ENCODE measurements around the gene ZYG11B. TPM values are rescaled to one million over a fixed set of nuclear protein-coding genes. Genes with fewer than 3 reads are reported as not detected.
A peak's percentile ranks its signal among the peaks of the same experiment; 100 is the strongest.

The ZYG11B gene
- 9.5 TPM for polyA plus RNA-seq (2013)

- Histone ChIP-seq H3K4me1 (ENCODE audit: control extremely low read depth in 1 of 4, control insufficient read depth in 4 of 4, insufficient read depth in 4 of 4, low read length in 3 of 4) (peaks cover 7 to 19% (median 11%) of the 10 kb centered on the region in 4 experiments), H3K27me3 (replicated peaks in 2 of 5; ENCODE audit: control insufficient read depth in 4 of 5, insufficient read depth in 5 of 5, low read length in 4 of 5) (no peaks in the 10 kb centered on the region), H3K36me3 (ENCODE audit: control insufficient read depth in 4 of 4, insufficient read depth in 4 of 4, low read length in 3 of 4) (no peaks in the 10 kb centered on the region), H3K4me3 (ENCODE audit: control insufficient read depth in 1 of 7, extremely low read depth in 1 of 7, insufficient read depth in 4 of 7, low read depth in 2 of 7, low read length in 6 of 7) (peak within 1 kb of the TSS; percentile 53 to 96 (median 80)), H3K27ac (ENCODE audit: insufficient read depth in 1 of 2, low read depth in 1 of 2, low read length in 2 of 2, poor library complexity in 1 of 2, severe bottlenecking in 2 of 2) (peak within 1 kb of the TSS; percentile 15 to 75), H3K9me3 (ENCODE audit: control extremely low read depth in 1 of 5, control insufficient read depth in 4 of 5, insufficient read depth in 2 of 5, low read depth in 1 of 5, low read length in 4 of 5) (no peaks in the 10 kb centered on the region)
- 0% methylated on average over 37 of the region's 59 CpGs for WGBS (ENCODE audit: insufficient coverage)
- ChIA-PET CTCF (interaction anchor here (1.0 kb wide), 1 partner anchor 41 kb away, joined by 3 read pairs; no protein-coding TSS in a partner anchor), POLR2A (interaction anchor here (0.5 kb wide), 1 partner anchor 12 kb away, joined by 3 read pairs; no protein-coding TSS in a partner anchor)
- DNase-seq, result peak; percentile 79 to 90 (median 90)
Measured at GRCh38 chr1:52726265-52727113, at the start of gene ZYG11B. Gene ZYG11B (plus strand): TSS chr1:52726453. CDS start chr1:52726654, 201 bp downstream.

GRCh38 chr1:52677076-52677806 is 49.0 kb upstream of the ZYG11B start:
- 91% methylated on average over 3 of the region's 6 CpGs for WGBS (ENCODE audit: insufficient coverage)
- H3K4me3 ChIP-seq (ENCODE audit: control insufficient read depth in 1 of 7, extremely low read depth in 1 of 7, insufficient read depth in 4 of 7, low read depth in 2 of 7, low read length in 6 of 7), result no peak overlapping the region
- ChIA-PET POLR2A (no interaction called here), CTCF (interaction anchor here (0.6 to 1.7 kb wide), 4 partner anchors 9 to 245 kb away, joined by 3 to 5 read pairs (median 3); no protein-coding TSS in a partner anchor)
- H3K9me3 ChIP-seq (ENCODE audit: control extremely low read depth in 1 of 5, control insufficient read depth in 4 of 5, insufficient read depth in 2 of 5, low read depth in 1 of 5, low read length in 4 of 5), result no peaks in the 10 kb centered on the region
- peak in 2 of 3 donors; percentile 15 to 19 for DNase-seq
- H3K27ac ChIP-seq (ENCODE audit: insufficient read depth in 1 of 2, low read depth in 1 of 2, low read length in 2 of 2, poor library complexity in 1 of 2, severe bottlenecking in 2 of 2), result no peak overlapping the region
- H3K27me3 ChIP-seq (replicated peaks in 2 of 5; ENCODE audit: control insufficient read depth in 4 of 5, insufficient read depth in 5 of 5, low read length in 4 of 5), result no peaks in the 10 kb centered on the region
- peaks cover 3 to 15% (median 9%) of the 10 kb centered on the region in 4 experiments for H3K4me1 ChIP-seq (ENCODE audit: control extremely low read depth in 1 of 4, control insufficient read depth in 4 of 4, insufficient read depth in 4 of 4, low read length in 3 of 4)
- no peaks in the 10 kb centered on the region for H3K36me3 ChIP-seq (ENCODE audit: control insufficient read depth in 4 of 4, insufficient read depth in 4 of 4, low read length in 3 of 4)

DNA sequence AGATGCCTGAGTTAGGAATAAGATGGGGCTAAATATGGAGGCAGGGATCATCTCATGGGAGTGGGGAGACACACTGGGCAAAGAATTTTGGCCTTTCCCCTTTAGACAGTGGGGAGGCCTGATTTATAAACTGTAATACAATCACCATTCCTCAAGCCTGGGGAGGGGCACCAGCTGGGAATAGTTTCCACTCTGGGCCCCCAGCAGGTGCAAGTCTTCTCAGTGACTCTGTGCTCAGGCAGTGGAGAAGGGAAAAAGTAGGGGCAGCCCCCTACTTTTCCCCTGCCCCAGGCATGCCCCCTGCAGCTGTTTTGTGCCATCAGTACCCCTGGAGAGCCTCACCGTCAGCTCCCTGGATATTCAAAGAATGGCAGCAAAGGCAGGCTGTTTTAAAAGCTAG is 47.2 kb upstream of the ZYG11B start:
- no peaks in the 10 kb centered on the region for H3K9me3 ChIP-seq (ENCODE audit: control extremely low read depth in 1 of 5, control insufficient read depth in 4 of 5, insufficient read depth in 2 of 5, low read depth in 1 of 5, low read length in 4 of 5)
- ChIA-PET CTCF (interaction anchor here (1.2 kb wide), 1 partner anchor 15 kb away, joined by 4 read pairs; no protein-coding TSS in a partner anchor), POLR2A (no interaction called here)
- no peak overlapping the region for H3K4me3 ChIP-seq (ENCODE audit: control insufficient read depth in 1 of 7, extremely low read depth in 1 of 7, insufficient read depth in 4 of 7, low read depth in 2 of 7, low read length in 6 of 7)
- H3K4me1 ChIP-seq (ENCODE audit: control extremely low read depth in 1 of 4, control insufficient read depth in 4 of 4, insufficient read depth in 4 of 4, low read length in 3 of 4), result peaks cover 3 to 13% (median 9%) of the 10 kb centered on the region in 4 experiments
- WGBS (ENCODE audit: insufficient coverage), result 100% methylated on average over 1 of the region's 1 CpG
- DNase-seq, result no peak
- H3K27ac ChIP-seq (ENCODE audit: insufficient read depth in 1 of 2, low read depth in 1 of 2, low read length in 2 of 2, poor library complexity in 1 of 2, severe bottlenecking in 2 of 2), result no peak overlapping the region
- no peaks in the 10 kb centered on the region for H3K36me3 ChIP-seq (ENCODE audit: control insufficient read depth in 4 of 4, insufficient read depth in 4 of 4, low read length in 3 of 4)
- no peaks in the 10 kb centered on the region for H3K27me3 ChIP-seq (replicated peaks in 2 of 5; ENCODE audit: control insufficient read depth in 4 of 5, insufficient read depth in 5 of 5, low read length in 4 of 5)

GRCh38 chr1:52679498-52679897 is 46.8 kb upstream of the ZYG11B start:
- ChIA-PET CTCF (no interaction called here), POLR2A (no interaction called here)
- Histone ChIP-seq H3K27me3 (replicated peaks in 2 of 5; ENCODE audit: control insufficient read depth in 4 of 5, insufficient read depth in 5 of 5, low read length in 4 of 5) (no peaks in the 10 kb centered on the region), H3K4me1 (ENCODE audit: control extremely low read depth in 1 of 4, control insufficient read depth in 4 of 4, insufficient read depth in 4 of 4, low read length in 3 of 4) (peaks cover 3 to 8% (median 7%) of the 10 kb centered on the region in 4 experiments), H3K9me3 (ENCODE audit: control extremely low read depth in 1 of 5, control insufficient read depth in 4 of 5, insufficient read depth in 2 of 5, low read depth in 1 of 5, low read length in 4 of 5) (no peaks in the 10 kb centered on the region), H3K27ac (ENCODE audit: insufficient read depth in 1 of 2, low read depth in 1 of 2, low read length in 2 of 2, poor library complexity in 1 of 2, severe bottlenecking in 2 of 2) (no peak overlapping the region), H3K4me3 (ENCODE audit: control insufficient read depth in 1 of 7, extremely low read depth in 1 of 7, insufficient read depth in 4 of 7, low read depth in 2 of 7, low read length in 6 of 7) (no peak overlapping the region), H3K36me3 (ENCODE audit: control insufficient read depth in 4 of 4, insufficient read depth in 4 of 4, low read length in 3 of 4) (no peaks in the 10 kb centered on the region)
- WGBS (ENCODE audit: insufficient coverage), result 100% methylated on average over 1 of the region's 5 CpGs
- DNase-seq, result no peak

GRCh38 chr1:52680353-52680752 is 45.9 kb upstream of the ZYG11B start:
- ChIA-PET POLR2A (no interaction called here), CTCF (no interaction called here)
- H3K9me3 ChIP-seq (ENCODE audit: control extremely low read depth in 1 of 5, control insufficient read depth in 4 of 5, insufficient read depth in 2 of 5, low read depth in 1 of 5, low read length in 4 of 5), result no peaks in the 10 kb centered on the region
- H3K4me3 ChIP-seq (ENCODE audit: control insufficient read depth in 1 of 7, extremely low read depth in 1 of 7, insufficient read depth in 4 of 7, low read depth in 2 of 7, low read length in 6 of 7), result no peak overlapping the region
- WGBS (ENCODE audit: insufficient coverage), result 97% methylated on average over 3 of the region's 3 CpGs
- H3K27ac ChIP-seq (ENCODE audit: insufficient read depth in 1 of 2, low read depth in 1 of 2, low read length in 2 of 2, poor library complexity in 1 of 2, severe bottlenecking in 2 of 2), result no peak overlapping the region
- peaks cover 0 to 7% (median 2%) of the 10 kb centered on the region in 4 experiments for H3K36me3 ChIP-seq (ENCODE audit: control insufficient read depth in 4 of 4, insufficient read depth in 4 of 4, low read length in 3 of 4)
- no peak for DNase-seq
- H3K27me3 ChIP-seq (replicated peaks in 2 of 5; ENCODE audit: control insufficient read depth in 4 of 5, insufficient read depth in 5 of 5, low read length in 4 of 5), result no peaks in the 10 kb centered on the region
- no peaks in the 10 kb centered on the region for H3K4me1 ChIP-seq (ENCODE audit: control extremely low read depth in 1 of 4, control insufficient read depth in 4 of 4, insufficient read depth in 4 of 4, low read length in 3 of 4)

GRCh38 chr1:52681136-52681535 is 45.1 kb upstream of the ZYG11B start:
- CTCF ChIA-PET, result no interaction called here
- Histone ChIP-seq H3K9me3 (ENCODE audit: control extremely low read depth in 1 of 5, control insufficient read depth in 4 of 5, insufficient read depth in 2 of 5, low read depth in 1 of 5, low read length in 4 of 5) (no peaks in the 10 kb centered on the region), H3K4me1 (ENCODE audit: control extremely low read depth in 1 of 4, control insufficient read depth in 4 of 4, insufficient read depth in 4 of 4, low read length in 3 of 4) (peaks cover 0 to 1% (median 0%) of the 10 kb centered on the region in 4 experiments), H3K27me3 (replicated peaks in 2 of 5; ENCODE audit: control insufficient read depth in 4 of 5, insufficient read depth in 5 of 5, low read length in 4 of 5) (no peaks in the 10 kb centered on the region), H3K27ac (ENCODE audit: insufficient read depth in 1 of 2, low read depth in 1 of 2, low read length in 2 of 2, poor library complexity in 1 of 2, severe bottlenecking in 2 of 2) (no peak overlapping the region), H3K4me3 (ENCODE audit: control insufficient read depth in 1 of 7, extremely low read depth in 1 of 7, insufficient read depth in 4 of 7, low read depth in 2 of 7, low read length in 6 of 7) (no peak overlapping the region), H3K36me3 (ENCODE audit: control insufficient read depth in 4 of 4, insufficient read depth in 4 of 4, low read length in 3 of 4) (peaks cover 0 to 7% (median 2%) of the 10 kb centered on the region in 4 experiments)
- WGBS (ENCODE audit: insufficient coverage), result 98% methylated on average over 4 of the region's 4 CpGs
- POLR2A ChIA-PET, result interaction anchor here (0.6 kb wide), 1 partner anchor 274 kb away, joined by 4 read pairs; no protein-coding TSS in a partner anchor
- DNase-seq, result no peak

Measured in common myeloid progenitor, CD34-positive (primary cell).